Activated naive CD8-positive, alpha-beta T cell (primary cell): ENCODE measurements around the gene PHF21B.

Experiments
- H3K27ac Mint-ChIP-seq: one replicate; pipeline ENCODE4 v1.8.0; 2021; ENCODE audit warnings: mixed read lengths
- H3K27me3 Mint-ChIP-seq: one replicate; pipeline ENCODE4 v1.8.0; 2021; ENCODE audit warnings: mixed read lengths
- H3K36me3 Mint-ChIP-seq: one replicate; pipeline ENCODE4 v1.8.0; 2021; ENCODE audit warnings: mixed read lengths
- H3K4me1 Mint-ChIP-seq: one replicate; pipeline ENCODE4 v1.8.0; 2021; ENCODE audit warnings: low read depth, mixed read lengths
- H3K4me3 Mint-ChIP-seq: one replicate; pipeline ENCODE4 v1.8.0; 2021; ENCODE audit warnings: mild to moderate bottlenecking, mixed read lengths
- H3K9me3 Mint-ChIP-seq: one replicate; pipeline ENCODE4 v1.8.0; 2021; ENCODE audit warnings: low read depth, mixed read lengths

PHF21B gene

DNA sequence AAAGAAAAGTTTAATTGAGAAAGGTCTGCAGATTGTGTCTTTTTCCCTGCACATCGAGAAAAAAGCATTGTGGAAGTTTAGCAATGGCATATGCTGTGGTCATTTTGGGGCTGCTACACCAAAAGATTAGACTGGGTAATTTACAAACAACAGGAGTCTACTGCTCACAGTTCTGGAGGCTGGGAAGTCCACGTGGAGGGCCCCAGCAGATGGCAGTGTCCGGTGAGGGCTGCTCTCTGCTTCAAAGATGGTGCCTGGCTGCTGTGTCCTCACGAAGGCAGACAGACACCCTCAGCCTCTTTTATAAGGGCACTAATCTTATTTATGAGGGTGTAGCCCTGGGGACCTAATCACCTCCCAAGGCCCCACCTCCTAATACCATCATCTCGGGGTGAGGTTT, 21.1 kb downstream of the PHF21B start:
- no peak overlapping the region for H3K4me3 Mint-ChIP-seq
- H3K9me3 Mint-ChIP-seq, result no peaks in the 10 kb centered on the region
- peaks cover 6% of the 10 kb centered on the region for H3K27me3 Mint-ChIP-seq
- no peak overlapping the region for H3K27ac Mint-ChIP-seq
- no peaks in the 10 kb centered on the region for H3K4me1 Mint-ChIP-seq
- no peaks in the 10 kb centered on the region for H3K36me3 Mint-ChIP-seq

DNA sequence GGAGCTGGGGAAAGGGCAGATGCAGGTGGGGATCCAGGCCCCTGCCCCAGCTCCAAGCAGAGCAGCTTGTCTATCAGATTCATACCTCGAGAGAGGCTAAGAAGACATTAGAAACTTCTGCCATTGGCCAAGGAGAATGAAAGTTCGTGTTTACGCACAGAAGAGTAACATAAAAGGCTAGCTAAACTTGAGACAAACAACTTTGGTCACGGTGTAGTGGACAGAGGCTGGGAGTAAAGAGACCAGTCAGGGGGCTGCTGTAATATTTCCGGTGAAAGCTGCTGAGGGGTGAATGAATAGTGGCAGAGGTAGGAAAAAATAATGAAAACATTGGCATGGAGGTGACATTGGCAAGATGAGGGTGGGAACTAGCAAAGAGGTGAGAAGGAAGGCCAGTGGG, 22.9 kb downstream of the PHF21B start:
- Mint-ChIP-seq H3K9me3 (no peaks in the 10 kb centered on the region), H3K27me3 (peaks cover 6% of the 10 kb centered on the region), H3K36me3 (no peaks in the 10 kb centered on the region), H3K4me1 (no peaks in the 10 kb centered on the region), H3K27ac (no peak overlapping the region), H3K4me3 (no peak overlapping the region)

DNA sequence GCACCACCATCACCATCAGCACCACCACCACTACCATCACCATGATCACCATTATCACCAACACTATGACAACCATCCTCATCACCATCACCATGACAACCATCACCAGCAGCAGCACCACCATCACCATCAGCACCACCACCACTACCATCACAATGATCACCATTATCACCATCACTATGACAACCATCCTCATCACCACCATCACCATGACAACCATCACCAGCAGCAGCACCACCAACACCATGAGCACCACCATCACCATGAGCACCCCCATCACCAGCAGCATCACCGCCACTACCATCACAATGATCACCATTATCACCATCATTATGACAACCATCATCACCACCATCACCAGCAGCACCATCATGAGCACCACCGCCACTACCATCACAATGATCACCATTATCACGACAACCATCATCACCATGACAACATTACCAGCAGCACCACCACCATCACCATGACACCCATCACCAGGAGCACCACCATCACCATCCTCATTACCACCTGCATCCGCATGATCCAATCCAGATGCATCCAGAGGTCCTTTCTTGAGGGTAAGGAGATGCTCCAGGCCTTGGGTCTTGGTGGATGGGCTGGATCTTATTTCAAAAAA, 23.8 kb downstream of the PHF21B start:
- Mint-ChIP-seq H3K36me3 (no peaks in the 10 kb centered on the region), H3K9me3 (no peaks in the 10 kb centered on the region), H3K27ac (no peak overlapping the region), H3K4me1 (no peaks in the 10 kb centered on the region), H3K27me3 (peaks cover 4% of the 10 kb centered on the region), H3K4me3 (no peak overlapping the region)

DNA sequence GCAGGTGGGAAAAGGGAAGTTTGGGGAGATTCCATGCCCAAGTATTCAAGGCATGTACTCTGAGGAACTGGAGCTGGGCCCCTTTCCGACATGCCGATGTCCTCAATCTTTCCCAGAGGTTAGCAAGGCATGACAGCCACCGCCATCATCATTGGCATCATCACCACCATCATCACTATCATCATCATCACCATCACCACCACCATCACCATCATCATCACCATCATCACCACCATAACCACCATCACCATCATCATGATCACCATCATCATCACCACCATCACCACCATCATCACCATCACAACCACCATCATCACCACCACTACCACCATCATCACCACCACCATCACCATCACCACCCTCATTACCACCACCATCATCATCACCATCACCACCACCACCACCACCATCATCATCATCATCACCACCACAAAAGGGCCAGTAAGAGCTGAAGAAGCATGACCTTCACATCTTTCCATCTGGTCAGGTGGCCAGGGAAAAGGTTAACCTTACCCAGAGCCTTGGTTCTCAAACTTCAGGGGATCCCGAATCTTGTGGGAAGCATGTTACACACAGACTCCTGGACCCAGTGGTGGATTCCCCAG, 25.8 kb downstream of the PHF21B start:
- Mint-ChIP-seq H3K9me3 (no peaks in the 10 kb centered on the region), H3K4me1 (no peaks in the 10 kb centered on the region), H3K27ac (no peak overlapping the region), H3K4me3 (no peak overlapping the region), H3K27me3 (peaks cover 7% of the 10 kb centered on the region), H3K36me3 (no peaks in the 10 kb centered on the region)

DNA sequence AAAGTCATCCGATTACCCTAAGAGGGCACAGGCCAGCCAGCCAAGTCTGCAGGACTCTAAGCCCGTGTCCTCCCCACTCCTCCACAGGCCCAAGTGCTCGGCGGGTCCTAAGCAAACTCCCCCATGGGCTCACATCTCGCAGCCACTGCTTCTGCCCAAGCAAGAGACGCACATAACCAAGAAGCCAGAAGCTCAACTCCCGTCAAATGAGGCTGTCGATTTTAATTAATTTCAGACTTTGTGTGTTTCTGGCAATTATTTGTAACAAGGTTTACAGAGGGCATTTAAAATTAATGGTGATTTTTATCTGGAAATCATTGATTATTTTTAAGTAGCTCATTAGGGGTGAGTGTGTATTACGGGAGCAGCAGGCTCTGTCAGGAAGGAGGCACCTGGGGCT, 27.4 kb downstream of the PHF21B start:
- H3K4me1 Mint-ChIP-seq, result no peaks in the 10 kb centered on the region
- no peak overlapping the region for H3K4me3 Mint-ChIP-seq
- no peak overlapping the region for H3K27ac Mint-ChIP-seq
- peaks cover 5% of the 10 kb centered on the region for H3K27me3 Mint-ChIP-seq
- H3K36me3 Mint-ChIP-seq, result no peaks in the 10 kb centered on the region
- H3K9me3 Mint-ChIP-seq, result no peaks in the 10 kb centered on the region

DNA sequence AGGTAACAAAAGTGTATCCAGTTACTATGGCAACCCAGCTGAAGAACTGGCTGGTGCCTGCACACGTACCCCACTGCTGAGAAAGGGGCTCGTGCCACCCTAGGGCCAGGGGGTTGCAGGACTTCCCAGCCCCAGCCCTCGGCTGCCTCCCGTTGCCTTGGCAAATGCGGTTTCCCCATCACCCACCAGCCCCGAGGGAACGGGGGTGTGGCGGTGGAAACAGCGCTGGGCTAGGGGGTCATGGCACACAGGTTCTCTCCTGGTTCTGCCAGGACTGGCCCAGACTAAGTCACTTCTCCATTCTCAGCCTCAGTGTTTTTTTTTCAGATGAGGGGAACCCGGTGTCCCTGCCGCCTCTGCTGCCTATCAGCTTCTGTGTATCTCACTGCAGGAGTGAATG, 27.9 kb downstream of the PHF21B start:
- Mint-ChIP-seq H3K27ac (no peak overlapping the region), H3K9me3 (no peaks in the 10 kb centered on the region), H3K27me3 (peaks cover 5% of the 10 kb centered on the region), H3K4me1 (no peaks in the 10 kb centered on the region), H3K36me3 (no peaks in the 10 kb centered on the region), H3K4me3 (no peak overlapping the region)

DNA sequence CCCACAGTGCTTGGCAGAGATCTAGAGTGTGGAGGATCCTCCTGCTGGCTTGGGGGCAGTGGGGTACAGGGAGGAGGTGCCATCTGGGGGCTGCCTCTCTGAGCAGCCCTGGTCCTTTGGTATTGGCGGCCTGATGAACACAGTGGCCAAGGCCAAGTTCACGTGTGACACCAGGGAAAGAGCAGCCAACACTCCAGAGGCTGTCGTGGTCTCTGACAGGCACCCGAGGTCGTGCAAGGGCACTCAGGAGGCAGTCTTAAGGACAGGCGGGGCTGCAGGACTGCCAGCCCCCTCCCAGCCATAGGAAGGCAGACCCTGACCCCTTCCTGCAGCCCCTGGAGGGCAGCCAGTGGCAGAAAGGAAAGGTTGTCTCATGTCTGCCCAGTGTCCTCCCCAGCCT, 30.7 kb downstream of the PHF21B start:
- Mint-ChIP-seq H3K36me3 (no peaks in the 10 kb centered on the region), H3K27me3 (peaks cover 5% of the 10 kb centered on the region), H3K4me1 (no peaks in the 10 kb centered on the region), H3K27ac (no peak overlapping the region), H3K4me3 (no peak overlapping the region), H3K9me3 (no peaks in the 10 kb centered on the region)

DNA sequence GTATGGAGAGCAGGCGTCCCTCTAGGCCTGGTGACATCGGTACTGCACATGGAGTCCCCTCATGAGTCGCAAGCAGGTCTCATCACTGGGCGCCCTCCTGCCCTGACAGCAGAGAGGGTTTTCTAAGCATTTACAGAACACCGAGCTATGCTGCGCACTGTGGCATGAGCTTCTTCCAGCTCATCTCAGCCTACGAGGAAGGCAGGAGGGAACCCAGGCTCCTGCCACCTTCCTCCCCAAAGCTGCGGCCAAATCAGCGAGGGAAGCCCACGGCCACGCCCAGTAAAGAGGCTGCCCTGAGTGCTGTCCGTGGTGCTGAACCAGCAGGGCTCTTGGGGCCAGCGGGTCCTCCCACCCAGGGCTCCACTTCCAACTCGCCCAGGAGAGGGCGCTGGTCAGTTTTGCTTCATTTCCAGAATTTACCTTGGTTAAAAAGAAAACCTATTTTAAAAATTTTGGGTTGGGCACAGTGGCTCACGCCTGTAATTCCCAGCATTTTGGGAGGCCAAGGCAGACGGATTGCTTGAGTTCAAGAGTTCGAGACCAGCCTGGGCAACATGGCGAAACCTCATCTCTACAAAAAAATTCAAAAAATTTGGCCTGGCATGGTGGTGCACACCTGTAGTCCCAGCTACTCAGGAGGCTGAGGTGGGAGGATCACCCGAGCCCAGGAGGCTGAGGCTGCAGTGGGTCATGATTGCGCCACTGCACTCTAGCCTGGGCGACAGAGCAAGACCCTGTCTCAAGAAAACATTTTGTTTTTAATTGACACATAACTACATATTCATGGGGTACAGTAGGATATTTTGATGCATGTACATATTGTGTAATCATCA, 34.2 kb downstream of the PHF21B start:
- Mint-ChIP-seq H3K4me3 (no peak overlapping the region), H3K9me3 (no peaks in the 10 kb centered on the region), H3K27me3 (peaks cover 6% of the 10 kb centered on the region), H3K36me3 (no peaks in the 10 kb centered on the region), H3K27ac (no peak overlapping the region), H3K4me1 (no peaks in the 10 kb centered on the region)

DNA sequence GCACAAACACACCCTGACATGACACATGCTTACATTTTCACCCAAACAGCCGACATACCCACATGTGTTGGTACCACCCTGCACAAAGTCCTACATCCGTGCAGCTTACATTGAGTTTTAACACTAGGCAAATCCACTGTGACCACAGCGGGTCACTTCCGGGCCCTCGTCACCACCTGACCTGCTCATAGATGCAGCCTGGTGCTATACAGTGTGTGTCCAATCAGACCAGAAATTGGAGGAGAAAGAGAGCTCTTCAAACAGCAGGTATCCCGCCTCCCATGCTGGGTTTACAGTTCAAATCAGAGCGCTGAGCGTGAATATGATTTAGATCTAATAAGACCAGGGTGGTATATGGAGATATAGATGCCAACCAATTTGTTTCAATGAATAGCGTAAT, 35.4 kb downstream of the PHF21B start:
- Mint-ChIP-seq H3K27ac (no peak overlapping the region), H3K4me1 (no peaks in the 10 kb centered on the region), H3K9me3 (no peaks in the 10 kb centered on the region), H3K4me3 (no peak overlapping the region), H3K36me3 (no peaks in the 10 kb centered on the region), H3K27me3 (peaks cover 7% of the 10 kb centered on the region)

DNA sequence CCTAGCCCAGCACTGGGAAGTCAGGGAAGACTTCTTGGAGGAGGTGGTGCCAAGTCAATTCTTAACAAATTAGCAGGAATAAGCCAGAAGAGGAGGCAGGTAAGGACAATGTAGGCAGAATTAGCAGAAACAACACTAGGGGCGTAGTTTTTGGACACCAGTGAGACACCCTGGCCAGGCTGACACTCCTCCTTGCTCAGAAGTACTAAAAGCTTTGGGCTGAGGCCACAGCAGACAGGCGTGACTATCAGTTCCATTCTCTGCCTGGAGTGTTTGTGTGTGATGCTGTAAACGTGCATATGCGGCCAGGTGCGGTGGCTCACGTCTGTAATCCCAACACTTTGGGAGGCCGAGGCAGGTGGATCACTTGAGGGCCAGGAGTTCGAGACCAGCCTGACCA, 36.0 kb downstream of the PHF21B start:
- no peaks in the 10 kb centered on the region for H3K36me3 Mint-ChIP-seq
- H3K4me3 Mint-ChIP-seq, result no peak overlapping the region
- no peaks in the 10 kb centered on the region for H3K4me1 Mint-ChIP-seq
- H3K27me3 Mint-ChIP-seq, result peaks cover 7% of the 10 kb centered on the region
- no peak overlapping the region for H3K27ac Mint-ChIP-seq
- H3K9me3 Mint-ChIP-seq, result no peaks in the 10 kb centered on the region

DNA sequence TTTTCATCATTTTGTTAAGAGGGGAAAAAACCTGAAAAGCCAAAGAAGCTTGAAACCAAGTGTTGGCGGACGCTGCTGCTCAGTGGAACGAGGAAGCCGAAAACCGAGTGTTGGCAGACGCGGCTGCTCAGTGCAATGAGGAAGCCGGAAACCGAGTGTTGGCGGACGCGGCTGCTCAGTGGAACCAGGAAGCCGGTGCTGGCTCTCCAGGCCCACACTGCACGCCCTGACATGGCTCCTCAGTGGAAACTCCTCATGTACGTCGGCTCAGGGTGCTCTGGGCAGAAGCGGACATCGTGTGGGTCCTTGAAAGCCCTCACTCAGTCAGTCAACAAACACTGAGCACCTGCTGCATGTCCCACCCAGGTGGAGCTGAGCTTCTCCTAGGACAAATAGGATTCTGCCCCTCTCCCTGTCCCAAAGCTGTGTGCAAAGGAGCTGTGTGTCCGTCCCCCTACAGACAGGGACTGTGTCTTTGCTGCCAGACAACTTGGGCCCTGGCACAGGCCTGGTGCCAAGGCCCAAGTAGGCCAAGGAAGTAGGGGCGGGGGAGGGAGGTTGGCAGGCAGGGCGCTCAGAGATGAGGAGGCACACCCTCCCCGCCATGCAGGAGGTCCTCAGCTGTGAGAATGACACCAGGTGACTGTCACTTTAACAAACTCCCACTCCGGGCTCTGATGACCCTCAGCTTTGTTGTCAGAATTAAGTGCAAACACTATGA, 37.3 kb downstream of the PHF21B start:
- Mint-ChIP-seq H3K4me3 (no peak overlapping the region), H3K36me3 (no peaks in the 10 kb centered on the region), H3K9me3 (no peaks in the 10 kb centered on the region), H3K27me3 (peaks cover 6% of the 10 kb centered on the region), H3K4me1 (no peaks in the 10 kb centered on the region), H3K27ac (peak overlapping the region; percentile 0)

DNA sequence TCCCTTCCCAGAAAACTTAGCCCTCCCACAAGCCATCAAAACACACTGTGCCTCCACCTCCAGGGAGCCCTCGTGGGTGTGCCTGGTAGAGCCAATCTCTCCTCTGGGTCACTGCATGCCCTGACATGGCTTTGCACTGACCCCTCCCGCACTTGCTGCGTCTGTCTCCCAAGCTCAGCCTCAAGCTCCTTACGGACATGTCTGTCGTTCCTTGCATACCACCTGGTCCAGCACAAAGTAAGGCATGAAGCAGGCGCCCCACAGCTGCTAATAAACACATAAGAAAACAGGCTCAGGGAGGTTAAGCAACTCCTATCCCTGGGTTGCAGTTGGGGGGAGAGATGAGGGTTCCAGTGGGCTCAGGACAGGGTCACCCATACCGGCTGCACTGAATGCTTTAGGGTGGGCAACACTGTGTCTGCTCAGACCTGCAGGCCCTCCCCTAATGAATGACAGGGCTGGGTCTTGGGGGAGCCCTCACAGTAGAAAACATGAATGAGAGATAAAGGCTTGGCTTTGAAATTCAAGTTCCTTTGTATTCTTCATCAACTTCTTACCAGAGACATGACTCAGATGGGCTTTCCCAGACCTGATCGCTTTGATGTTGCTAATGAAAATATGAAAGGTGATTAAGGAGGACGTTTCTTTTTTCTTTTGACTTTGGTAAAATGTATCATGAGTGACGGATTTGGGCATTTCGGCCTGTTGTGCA, 38.0 kb downstream of the PHF21B start:
- H3K36me3 Mint-ChIP-seq, result no peaks in the 10 kb centered on the region
- no peak overlapping the region for H3K4me3 Mint-ChIP-seq
- peaks cover 6% of the 10 kb centered on the region for H3K27me3 Mint-ChIP-seq
- peak overlapping the region; percentile 0 for H3K27ac Mint-ChIP-seq
- H3K9me3 Mint-ChIP-seq, result no peaks in the 10 kb centered on the region
- no peaks in the 10 kb centered on the region for H3K4me1 Mint-ChIP-seq

DNA sequence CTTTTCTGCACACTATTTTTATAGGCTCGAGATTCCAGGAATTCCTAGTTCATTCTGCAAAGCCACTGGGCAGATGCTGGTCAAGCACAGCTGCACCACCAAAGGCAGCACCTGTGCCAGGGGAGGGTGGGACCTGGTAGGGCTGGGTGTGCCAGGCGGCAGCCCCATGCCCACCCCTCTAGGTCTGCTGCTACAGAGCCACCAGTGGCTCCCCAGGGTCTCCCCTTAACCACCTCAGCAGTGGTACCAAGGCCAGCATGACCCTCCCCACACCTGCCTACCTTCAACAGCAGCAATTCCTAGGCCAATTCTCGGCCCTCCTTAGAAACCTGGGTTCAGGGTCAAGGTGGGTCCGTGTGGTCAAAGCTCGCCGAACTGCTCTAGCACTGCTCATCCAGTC, 39.5 kb downstream of the PHF21B start:
- H3K27me3 Mint-ChIP-seq, result peaks cover 7% of the 10 kb centered on the region
- H3K4me3 Mint-ChIP-seq, result no peak overlapping the region
- no peaks in the 10 kb centered on the region for H3K4me1 Mint-ChIP-seq
- H3K36me3 Mint-ChIP-seq, result no peaks in the 10 kb centered on the region
- H3K27ac Mint-ChIP-seq, result no peak overlapping the region
- H3K9me3 Mint-ChIP-seq, result no peaks in the 10 kb centered on the region

DNA sequence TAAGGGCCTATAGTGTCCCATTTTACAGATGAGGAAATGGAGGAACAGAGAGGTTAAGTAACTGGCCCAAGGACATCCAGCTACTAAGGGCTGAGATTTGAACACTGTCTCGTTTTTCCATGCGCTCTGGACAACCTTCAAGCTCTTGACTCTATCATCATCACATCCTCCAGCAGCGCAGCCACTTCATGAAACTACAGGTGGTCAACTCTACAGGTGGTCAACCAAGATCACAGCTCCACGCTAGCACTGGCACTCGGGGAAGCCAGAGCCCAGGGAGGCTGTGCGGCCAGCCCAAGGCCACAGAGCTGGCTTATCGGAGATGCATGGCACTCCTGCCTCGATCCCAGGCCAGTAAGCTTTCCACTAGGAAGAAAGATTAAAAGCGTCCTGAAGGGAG, 40.0 kb downstream of the PHF21B start:
- H3K9me3 Mint-ChIP-seq, result no peaks in the 10 kb centered on the region
- H3K27ac Mint-ChIP-seq, result no peak overlapping the region

More for the DNA sequence above, 40.0 kb downstream of the PHF21B start:
- Mint-ChIP-seq H3K36me3 (no peaks in the 10 kb centered on the region), H3K27me3 (peaks cover 7% of the 10 kb centered on the region), H3K4me1 (no peaks in the 10 kb centered on the region), H3K4me3 (no peak overlapping the region)
